HCT116 (cell line): ENCODE results near the gene CRIP1. TPM values are rescaled to one million over a fixed set of nuclear protein-coding genes. Genes with fewer than 3 reads are reported as not detected.

Experiments
- ATAC-seq: fragments of 200-7000 bp; cut with Tn5 transposase; 2 replicates; pipeline ENCODE4 v1.9.1; 2020; ENCODE audit warnings: mild to moderate bottlenecking, moderate library complexity
- BruUV-seq: library from RNA; stranded (reverse); fragments of 400-500 nt; replicated peaks from 2 replicates; lab custom pipeline; 2021; lab: Mats Ljungman, UMichigan
- CTCF ChIA-PET: fragments of 300-600 bp; sonication (Branson Sonifier 250); formaldehyde crosslinking; loops from one replicate; lab custom pipeline; 2021; ENCODE audit warnings: antibody characterized with exemption; lab: Charles Lee
- POLR2A ChIA-PET: fragments of 300-600, 350-600 bp; sonication (Branson Sonifier 250); formaldehyde crosslinking; loops from one replicate; lab custom pipeline; 2021; ENCODE audit warnings: antibody characterized with exemption; lab: Charles Lee
- RAD21 ChIA-PET, 2 experiments: fragments of 300-600 bp; sonication (Branson Sonifier 250); formaldehyde crosslinking; loops; one replicate each; lab custom pipeline; 2023; ENCODE audit warnings: low total read pairs in 2 of 2; ENCODE audit not compliant: uncharacterized antibody in 2 of 2, unreplicated experiment in 2 of 2, low non-redundant PET in 1 of 2; lab: Charles Lee
- DNase-seq: peaks from one replicate; pipeline ENCODE4 v3.0.0-alpha.2; 2010; ENCODE audit warnings: low read depth, low spot score
- H2AFZ ChIP-seq: fragments of 200-600 bp; shearing (Covaris generic), sonication (generic); 2 replicates; pipeline ENCODE4 v1.6.1; 2017; ENCODE audit warnings: low read depth, mixed run types, mixed read lengths, antibody characterized with exemption, low read length; ENCODE audit not compliant: poor library complexity, severe bottlenecking
- H3K27ac ChIP-seq: 2 replicates; pipeline ENCODE4 v1.5.1; 2012; ENCODE audit warnings: low read depth, low read length
- H3K27me3 ChIP-seq: fragments of 200-600 bp; sonication (generic); 2 replicates; pipeline ENCODE4 v1.6.1; 2016; ENCODE audit warnings: mixed run types, low read length, mixed read lengths; ENCODE audit not compliant: insufficient read depth
- H3K36me3 ChIP-seq, 2 experiments: fragments of 200-500 bp in 1 of 2; fragments of 200-600 bp in 1 of 2; sonication (Bioruptor generic) in 1 of 2; sonication (generic) in 1 of 2; 2 replicates each; pipeline versions ENCODE4 v1.5.1 to v1.6.1; 2014 to 2016; ENCODE audit warnings: low read length in 2 of 2, inconsistent platforms in 1 of 2, mixed read lengths in 1 of 2, mixed run types in 1 of 2; ENCODE audit not compliant: insufficient read depth in 2 of 2, control insufficient read depth in 1 of 2
- H3K4me1 ChIP-seq, 2 experiments: fragments of 200-600 bp in 1 of 2; sonication (generic) in 1 of 2; 2 replicates each; pipeline versions ENCODE4 v1.5.1 to v1.6.1; 2012 to 2017; ENCODE audit warnings: low read length in 2 of 2, inconsistent platforms in 1 of 2, mild to moderate bottlenecking in 1 of 2, mixed read lengths in 1 of 2, mixed run types in 1 of 2, moderate library complexity in 1 of 2; ENCODE audit not compliant: insufficient read depth in 2 of 2, control insufficient read depth in 1 of 2
- H3K4me2 ChIP-seq: fragments of 200-600 bp; sonication (generic); 2 replicates; pipeline ENCODE4 v1.6.1; 2017; ENCODE audit warnings: mixed run types, low read length, mixed read lengths
- H3K4me3 ChIP-seq, 2 experiments: fragments of 200-600 bp in 1 of 2; sonication (generic) in 1 of 2; replicated peaks in 1 of 2; 2 replicates each; pipeline ENCODE4 v1.5.1; 2011 to 2016; ENCODE audit warnings: low read length in 2 of 2, control low read depth in 1 of 2, low read depth in 1 of 2, mild to moderate bottlenecking in 1 of 2, mixed read lengths in 1 of 2, mixed run types in 1 of 2
- H3K79me2 ChIP-seq: fragments of 200-600 bp; sonication (generic); 2 replicates; pipeline ENCODE4 v1.6.1; 2017; ENCODE audit warnings: mild to moderate bottlenecking, mixed run types, low read length, moderate library complexity, mixed read lengths; ENCODE audit not compliant: insufficient read depth
- H3K9ac ChIP-seq: fragments of 200-600 bp; sonication (generic); 2 replicates; pipeline ENCODE4 v1.6.1; 2016; ENCODE audit warnings: low read length, mixed read lengths
- H3K9me2 ChIP-seq: fragments of 200-600 bp; sonication (generic), shearing (Covaris generic); 2 replicates; pipeline ENCODE4 v1.6.1; 2017; ENCODE audit warnings: mixed run types, mild to moderate bottlenecking, moderate library complexity; ENCODE audit not compliant: insufficient read depth
- H3K9me3 ChIP-seq, 2 experiments: fragments of 200-500 bp in 1 of 2; fragments of 200-600 bp in 1 of 2; sonication (Bioruptor generic) in 1 of 2; sonication (generic) in 1 of 2; 2 replicates each; pipeline ENCODE4 v1.6.1; 2014 to 2017; ENCODE audit warnings: low read length in 2 of 2, mixed read lengths in 2 of 2, inconsistent platforms in 1 of 2, low read depth in 1 of 2, mild to moderate bottlenecking in 1 of 2, mixed run types in 1 of 2, moderate library complexity in 1 of 2; ENCODE audit not compliant: control insufficient read depth in 1 of 2, insufficient read depth in 1 of 2
- H4K20me1 ChIP-seq: fragments of 200-600 bp; sonication (generic), shearing (Covaris generic); 2 replicates; pipeline ENCODE4 v1.6.1; 2017; ENCODE audit warnings: mixed run types, mild to moderate bottlenecking, moderate library complexity; ENCODE audit not compliant: insufficient read depth
- ATF3 ChIP-seq: IDR thresholded peaks from 2 replicates; pipeline ENCODE4 v1.6.1; 2012
- CBX3 ChIP-seq: IDR thresholded peaks from 2 replicates; pipeline ENCODE4 v1.6.1; 2012; ENCODE audit warnings: low read depth
- CEBPB ChIP-seq: IDR thresholded peaks from 2 replicates; pipeline ENCODE4 v1.6.1; 2012; ENCODE audit warnings: low read depth
- CTCF ChIP-seq, 3 experiments: fragments of 200-600 bp in 1 of 3; sonication (generic) in 1 of 3; IDR thresholded peaks in 2 of 3; conservative IDR thresholded peaks in 1 of 3; 2 replicates each; pipeline ENCODE4 v1.5.1; 2012 to 2017; ENCODE audit warnings: low read depth in 2 of 3, low read length in 2 of 3, antibody characterized with exemption in 1 of 3, borderline replicate concordance in 1 of 3, control low read depth in 1 of 3, mild to moderate bottlenecking in 1 of 3, mixed read lengths in 1 of 3, mixed run types in 1 of 3, moderate library complexity in 1 of 3; ENCODE audit not compliant: insufficient read depth in 1 of 3
- EGR1 ChIP-seq: IDR thresholded peaks from 2 replicates; pipeline ENCODE4 v1.6.1; 2012; ENCODE audit warnings: low read depth
- ELF1 ChIP-seq: IDR thresholded peaks from 2 replicates; pipeline ENCODE4 v1.6.1; 2012; ENCODE audit warnings: low read depth, borderline replicate concordance
- EZH2 ChIP-seq: fragments of 200-600 bp; sonication (generic); IDR thresholded peaks from 2 replicates; pipeline ENCODE4 v1.6.1; 2017; ENCODE audit warnings: antibody characterized with exemption, mixed run types
- FOSL1 ChIP-seq: IDR thresholded peaks from 2 replicates; pipeline ENCODE4 v1.6.1; 2012; ENCODE audit warnings: low read depth
- JUND ChIP-seq: IDR thresholded peaks from 2 replicates; pipeline ENCODE4 v1.6.1; 2012
- MAX ChIP-seq: IDR thresholded peaks from 2 replicates; pipeline ENCODE4 v1.6.1; 2012
- POLR2A ChIP-seq: IDR thresholded peaks from 2 replicates; pipeline ENCODE4 v1.7.0; 2011; ENCODE audit warnings: borderline replicate concordance; ENCODE audit not compliant: insufficient read depth, insufficient read length; ENCODE audit errors: extremely low read depth
- POLR2AphosphoS5 ChIP-seq: IDR thresholded peaks from 2 replicates; pipeline ENCODE4 v1.6.1; 2011; ENCODE audit warnings: mild to moderate bottlenecking, low read depth, low read length, moderate library complexity
- SIN3A ChIP-seq: IDR thresholded peaks from 2 replicates; pipeline ENCODE4 v1.6.1; 2012; ENCODE audit warnings: low read depth
- SRF ChIP-seq: IDR thresholded peaks from 2 replicates; pipeline ENCODE4 v1.6.1; 2012; ENCODE audit warnings: low read depth
- TCF7L2 ChIP-seq: IDR thresholded peaks from 2 replicates; pipeline ENCODE4 v1.7.0; 2011; ENCODE audit warnings: borderline replicate concordance, inconsistent platforms; ENCODE audit not compliant: insufficient read depth, insufficient read length; ENCODE audit errors: extremely low read depth
- YY1 ChIP-seq: IDR thresholded peaks from 2 replicates; pipeline ENCODE4 v1.6.1; 2011; ENCODE audit warnings: low read length, low read depth, moderate library complexity, mild to moderate bottlenecking; ENCODE audit not compliant: insufficient replicate concordance; ENCODE audit errors: extremely low read depth
- ZBTB33 ChIP-seq: IDR thresholded peaks from 2 replicates; pipeline ENCODE4 v1.6.1; 2011; ENCODE audit warnings: mild to moderate bottlenecking, low read length, moderate library complexity; ENCODE audit not compliant: insufficient replicate concordance; ENCODE audit errors: extremely low read depth
- ZFX ChIP-seq: fragments of 450-650 bp; IDR thresholded peaks from 2 replicates; pipeline ENCODE4 v1.6.1; 2017
- ZNF274 ChIP-seq: fragments of 200-500 bp; sonication (Bioruptor generic); IDR thresholded peaks from 2 replicates; pipeline ENCODE4 v1.6.1; 2014; ENCODE audit warnings: mild to moderate bottlenecking, low read depth, low read length, inconsistent platforms
- intact Hi-C: fragments of 100-400 bp; cut with micrococcal nuclease; formaldehyde crosslinking; loops from 2 replicates; pipeline ENCODE4 v1.10.0; 2022
- total RNA-seq: library from RNA; stranded (reverse); gene quantifications from one replicate; pipeline ENCODE4 v1.2.1, GENCODE V29; 2021; ENCODE audit not compliant: unreplicated experiment

CRIP1 gene
- total RNA-seq, 1 experiment from 2014 or later: 260 TPM

GRCh38 chr14:105466531-105467248 is 20.0 kb upstream of the CRIP1 start:
- H3K4me1 ChIP-seq: peaks cover 13 to 20% of the 10 kb centered on the region in 2 experiments
- H3K9me3 ChIP-seq: no peaks in the 10 kb centered on the region
- ATAC-seq: no peak
- H3K79me2 ChIP-seq: no peaks in the 10 kb centered on the region
- H3K27me3 ChIP-seq: no peaks in the 10 kb centered on the region
- ChIA-PET CTCF (interaction anchor here (1.5 kb wide), 1 partner anchor 14 kb away, joined by 5 read pairs; no protein-coding TSS in a partner anchor), RAD21 (no interaction called here), POLR2A (no interaction called here)
- BruUV-seq: no TSS peak
- no peak overlapping the region for H3K9ac ChIP-seq
- no peaks in the 10 kb centered on the region for H4K20me1 ChIP-seq
- peaks cover 14 to 15% of the 10 kb centered on the region in 2 experiments; a peak in 3 of 4 replicates for H3K36me3 ChIP-seq
- no peak for TF ChIP-seq ATF3
- no peak for TF ChIP-seq CTCF (IDR thresholded peaks at IDR 0.05 in 2 of 3, conservative IDR thresholded peaks at IDR 0.05 in 1 of 3; ENCODE audit: borderline replicate concordance in 1 of 3, insufficient read depth in 1 of 3, low read depth in 2 of 3, low read length in 2 of 3)
- no peak for TF ChIP-seq JUND
- TF ChIP-seq FOSL1: no peak
- no peak for TF ChIP-seq SIN3A
- TF ChIP-seq MAX: no peak
- TF ChIP-seq ZBTB33: no peak
- TF ChIP-seq SRF: no peak
- TF ChIP-seq EGR1: no peak
- TF ChIP-seq ZNF274: no peak
- no peak for TF ChIP-seq ELF1
- no peak for TF ChIP-seq ZFX
- no peak for TF ChIP-seq YY1
- TF ChIP-seq POLR2AphosphoS5: no peak
- TF ChIP-seq POLR2A: no peak
- no peak for TF ChIP-seq EZH2
- TF ChIP-seq TCF7L2: no peak
- no peak for TF ChIP-seq CBX3
- no peak for TF ChIP-seq CEBPB
- no peak overlapping the region for H3K27ac ChIP-seq
- H3K9me2 ChIP-seq: no peaks in the 10 kb centered on the region
- no peak for DNase-seq
- no peak overlapping the region for H2AFZ ChIP-seq
- no peak overlapping the region for H3K4me2 ChIP-seq
- H3K4me3 ChIP-seq: no peak overlapping the region
- intact Hi-C loops: no loop called here
